Neural crest cell (in vitro differentiated cells): ENCODE results near the gene C1orf115. TPM values are rescaled to one million over a fixed set of nuclear protein-coding genes. Genes with fewer than 3 reads are reported as not detected.
"Not testable (repeated sequence)": the region's sequence is repeated elsewhere in the genome, so short reads cannot be mapped to it uniquely, and the experiment has no call there.

Source experiments
- DNase-seq: peaks from one replicate; pipeline ENCODE4 v3.0.0; 2021; ENCODE audit warnings: low read depth, mixed read lengths, low spot score
- H3K27ac Mint-ChIP-seq: one replicate; pipeline ENCODE4 v1.8.0; 2021; ENCODE audit warnings: mild to moderate bottlenecking, mixed read lengths; ENCODE audit not compliant: unreplicated experiment
- H3K27me3 Mint-ChIP-seq: 2 replicates; pipeline ENCODE4 v1.8.0; 2021; ENCODE audit warnings: low read depth, mild to moderate bottlenecking, mixed read lengths
- H3K36me3 Mint-ChIP-seq: 2 replicates; pipeline ENCODE4 v1.8.0; 2021; ENCODE audit warnings: low read depth, mild to moderate bottlenecking, mixed read lengths
- H3K4me1 Mint-ChIP-seq: 2 replicates; pipeline ENCODE4 v1.8.0; 2021; ENCODE audit warnings: mixed read lengths
- H3K4me3 Mint-ChIP-seq: one replicate; pipeline ENCODE4 v1.8.0; 2021; ENCODE audit warnings: mild to moderate bottlenecking, mixed read lengths
- H3K9me3 Mint-ChIP-seq: 2 replicates; pipeline ENCODE4 v1.8.0; 2021; ENCODE audit warnings: mixed read lengths
- total RNA-seq: library from RNA; stranded (reverse); gene quantifications from 2 replicates; pipeline ENCODE4 v1.2.1, GENCODE V29; 2021
- TF ChIP-seq, protein P1 (sequence below): fragments of 200-600 bp; sonication (generic); conservative IDR thresholded peaks from 2 replicates; pipeline ENCODE4 v1.5.0; 2021; ENCODE audit warnings: antibody characterized with exemption, mild to moderate bottlenecking

C1orf115 gene
- total RNA-seq, 1 donor from 2014 or later, result 0.75 TPM

GRCh38 chr1:220734571-220735326 lies 44.6 kb downstream of the C1orf115 start:
- Mint-ChIP-seq H3K4me1 (no peaks in the 10 kb centered on the region), H3K27ac (peak overlapping the region; percentile 39), H3K27me3 (peaks cover 16% of the 10 kb centered on the region), H3K36me3 (peaks cover 2% of the 10 kb centered on the region), H3K9me3 (peaks cover 3% of the 10 kb centered on the region), H3K4me3 (no peak overlapping the region)
- DNase-seq, result no peak
- TF ChIP-seq, protein P1, sequence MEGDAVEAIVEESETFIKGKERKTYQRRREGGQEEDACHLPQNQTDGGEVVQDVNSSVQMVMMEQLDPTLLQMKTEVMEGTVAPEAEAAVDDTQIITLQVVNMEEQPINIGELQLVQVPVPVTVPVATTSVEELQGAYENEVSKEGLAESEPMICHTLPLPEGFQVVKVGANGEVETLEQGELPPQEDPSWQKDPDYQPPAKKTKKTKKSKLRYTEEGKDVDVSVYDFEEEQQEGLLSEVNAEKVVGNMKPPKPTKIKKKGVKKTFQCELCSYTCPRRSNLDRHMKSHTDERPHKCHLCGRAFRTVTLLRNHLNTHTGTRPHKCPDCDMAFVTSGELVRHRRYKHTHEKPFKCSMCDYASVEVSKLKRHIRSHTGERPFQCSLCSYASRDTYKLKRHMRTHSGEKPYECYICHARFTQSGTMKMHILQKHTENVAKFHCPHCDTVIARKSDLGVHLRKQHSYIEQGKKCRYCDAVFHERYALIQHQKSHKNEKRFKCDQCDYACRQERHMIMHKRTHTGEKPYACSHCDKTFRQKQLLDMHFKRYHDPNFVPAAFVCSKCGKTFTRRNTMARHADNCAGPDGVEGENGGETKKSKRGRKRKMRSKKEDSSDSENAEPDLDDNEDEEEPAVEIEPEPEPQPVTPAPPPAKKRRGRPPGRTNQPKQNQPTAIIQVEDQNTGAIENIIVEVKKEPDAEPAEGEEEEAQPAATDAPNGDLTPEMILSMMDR, result no peak

- H3K27ac Mint-ChIP-seq, DNase-seq, H3K9me3 Mint-ChIP-seq, H3K36me3 Mint-ChIP-seq, H3K4me3 Mint-ChIP-seq, H3K4me1 Mint-ChIP-seq: not testable (repeated sequence)
- peaks cover 17% of the 10 kb centered on the region for H3K27me3 Mint-ChIP-seq
Observed at GRCh38 chr1:220736283-220736682, 46.1 kb downstream of the C1orf115 start.

DNA sequence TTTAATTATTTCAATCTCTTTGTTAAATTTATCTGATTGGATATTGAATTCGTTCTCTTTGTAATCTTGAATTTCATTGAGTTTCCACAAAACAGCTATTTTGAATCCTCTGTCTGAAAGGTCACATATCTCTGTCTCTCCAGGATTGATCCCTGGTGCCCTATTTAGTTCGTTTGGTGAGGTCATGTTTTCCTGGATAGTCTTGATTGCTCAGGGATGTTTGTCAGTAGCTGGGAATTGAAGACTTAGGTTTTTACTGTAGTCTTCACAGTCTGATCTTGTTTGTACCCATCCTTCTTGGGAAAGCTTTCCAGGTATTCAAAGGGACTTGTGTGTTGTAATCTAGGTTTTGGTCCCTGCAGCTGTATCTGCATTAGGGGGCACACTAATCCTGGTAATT lies 51.2 kb downstream of the C1orf115 start:
- Mint-ChIP-seq H3K4me1 (no peaks in the 10 kb centered on the region), H3K27me3 (peaks cover 23% of the 10 kb centered on the region), H3K9me3 (no peaks in the 10 kb centered on the region), H3K4me3 (no peak overlapping the region), H3K27ac (no peak overlapping the region), H3K36me3 (no peaks in the 10 kb centered on the region)
- DNase-seq, result no peak
- TF ChIP-seq, protein P1, result no peak

DNA sequence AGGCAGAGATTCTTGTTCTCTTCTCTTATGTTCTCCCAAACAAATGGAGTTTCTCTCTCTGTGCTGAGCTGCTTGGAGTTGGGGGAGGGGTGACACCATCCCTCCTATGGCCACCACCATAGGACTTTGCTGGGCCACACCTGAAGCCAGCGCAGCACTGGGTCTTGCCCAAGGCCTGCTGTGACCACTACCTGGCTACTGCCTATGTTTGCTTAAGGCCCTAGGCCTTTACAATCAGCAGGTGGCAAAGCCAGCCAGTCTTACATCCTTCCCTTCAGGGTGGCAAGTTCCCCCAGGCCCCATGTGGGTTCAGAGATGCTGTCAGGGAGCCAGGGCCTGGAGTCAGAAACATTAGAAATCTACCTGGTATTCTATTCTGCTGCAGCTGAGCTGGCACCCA lies 51.7 kb downstream of the C1orf115 start:
- Mint-ChIP-seq H3K9me3 (no peaks in the 10 kb centered on the region), H3K4me1 (no peaks in the 10 kb centered on the region), H3K4me3 (no peak overlapping the region), H3K27ac (no peak overlapping the region), H3K27me3 (peaks cover 25% of the 10 kb centered on the region), H3K36me3 (no peaks in the 10 kb centered on the region)
- no peak for DNase-seq
- TF ChIP-seq, protein P1, result no peak

DNA sequence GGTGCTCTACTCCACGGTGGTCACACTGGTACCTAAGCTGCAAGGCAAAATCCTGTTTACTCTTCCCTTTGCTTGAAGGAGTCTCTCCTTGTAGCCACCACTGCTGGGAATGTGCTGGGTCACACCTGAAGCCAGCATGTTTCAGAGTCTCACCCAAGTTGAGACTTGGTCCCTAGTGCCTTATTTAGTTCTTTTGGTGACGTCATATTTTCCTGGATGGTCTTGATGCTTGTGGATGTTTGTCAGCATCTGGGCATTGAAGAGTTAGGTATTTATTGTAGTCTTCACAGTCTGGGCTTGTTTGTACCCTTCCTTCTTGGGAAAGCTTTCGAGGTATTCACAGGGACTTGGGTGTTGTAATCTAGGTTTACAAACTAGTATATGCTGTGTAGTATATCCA lies 52.4 kb downstream of the C1orf115 start:
- H3K4me3 Mint-ChIP-seq, result no peak overlapping the region
- H3K4me1 Mint-ChIP-seq, result peaks cover 5% of the 10 kb centered on the region
- TF ChIP-seq, protein P1, result no peak
- H3K27me3 Mint-ChIP-seq, result peaks cover 27% of the 10 kb centered on the region
- DNase-seq, result no peak
- H3K36me3 Mint-ChIP-seq, result no peaks in the 10 kb centered on the region
- no peaks in the 10 kb centered on the region for H3K9me3 Mint-ChIP-seq
- no peak overlapping the region for H3K27ac Mint-ChIP-seq

DNA sequence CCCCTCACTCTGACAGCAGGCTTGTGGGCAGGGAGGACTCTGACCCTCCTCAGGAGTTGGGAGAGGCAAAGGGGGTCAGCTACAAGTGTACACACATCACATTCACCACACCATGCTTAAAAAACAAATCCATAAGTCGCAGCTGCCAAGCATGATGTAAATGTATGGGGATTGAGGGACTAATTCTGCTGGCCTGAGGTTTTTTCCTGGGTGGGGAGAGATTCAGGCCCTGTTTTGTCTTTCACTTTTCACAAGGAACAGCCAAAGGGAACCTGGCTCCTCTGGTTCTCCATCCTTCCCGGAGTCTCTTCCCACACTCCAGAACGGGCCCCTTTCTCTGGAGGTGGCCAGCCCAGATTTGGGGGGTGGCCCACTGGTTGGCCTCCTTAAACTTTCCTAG lies 56.7 kb downstream of the C1orf115 start:
- TF ChIP-seq, protein P1, result no peak
- Mint-ChIP-seq H3K9me3 (no peaks in the 10 kb centered on the region), H3K36me3 (no peaks in the 10 kb centered on the region), H3K27ac (no peak overlapping the region), H3K27me3 (peaks cover 41% of the 10 kb centered on the region), H3K4me3 (peak overlapping the region; percentile 97), H3K4me1 (peaks cover 20% of the 10 kb centered on the region)
- DNase-seq, result no peak
